Smooth muscle cell of the brain vasculature (primary cell): ENCODE data around the gene TARBP1.
"Not testable (repeated sequence)": the region's sequence is repeated elsewhere in the genome, so short reads cannot be mapped to it uniquely, and the experiment has no call there.

Experiments
- DNase-seq: peaks from one replicate; pipeline ENCODE4 v3.0.0-alpha.2; 2012; ENCODE audit warnings: low read depth, low spot score

The TARBP1 gene

GRCh38 chr1:234356615-234357269, 122.2 kb downstream of the TARBP1 start:
- DNase-seq, result not testable (repeated sequence)

- no peak for DNase-seq
Observed at GRCh38 chr1:234355782-234356510, 123.0 kb downstream of the TARBP1 start.

GRCh38 chr1:234348964-234349363, 130.0 kb downstream of the TARBP1 start:
- no peak for DNase-seq

GRCh38 chr1:234345237-234345636, 133.7 kb downstream of the TARBP1 start:
- no peak for DNase-seq

- DNase-seq, result no peak
Observed at GRCh38 chr1:234342774-234343173, 136.2 kb downstream of the TARBP1 start.
